GM15510 (cell line): Measurements from ENCODE around the gene PCOLCE2.

ENCODE experiments used
- POLR2A ChIP-seq: IDR thresholded peaks from 3 replicates; pipeline ENCODE4 v1.6.1; 2011; ENCODE audit warnings: borderline replicate concordance; ENCODE audit not compliant: insufficient read length; ENCODE audit errors: extremely low read depth

The PCOLCE2 gene, protein sequence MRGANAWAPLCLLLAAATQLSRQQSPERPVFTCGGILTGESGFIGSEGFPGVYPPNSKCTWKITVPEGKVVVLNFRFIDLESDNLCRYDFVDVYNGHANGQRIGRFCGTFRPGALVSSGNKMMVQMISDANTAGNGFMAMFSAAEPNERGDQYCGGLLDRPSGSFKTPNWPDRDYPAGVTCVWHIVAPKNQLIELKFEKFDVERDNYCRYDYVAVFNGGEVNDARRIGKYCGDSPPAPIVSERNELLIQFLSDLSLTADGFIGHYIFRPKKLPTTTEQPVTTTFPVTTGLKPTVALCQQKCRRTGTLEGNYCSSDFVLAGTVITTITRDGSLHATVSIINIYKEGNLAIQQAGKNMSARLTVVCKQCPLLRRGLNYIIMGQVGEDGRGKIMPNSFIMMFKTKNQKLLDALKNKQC

DNA sequence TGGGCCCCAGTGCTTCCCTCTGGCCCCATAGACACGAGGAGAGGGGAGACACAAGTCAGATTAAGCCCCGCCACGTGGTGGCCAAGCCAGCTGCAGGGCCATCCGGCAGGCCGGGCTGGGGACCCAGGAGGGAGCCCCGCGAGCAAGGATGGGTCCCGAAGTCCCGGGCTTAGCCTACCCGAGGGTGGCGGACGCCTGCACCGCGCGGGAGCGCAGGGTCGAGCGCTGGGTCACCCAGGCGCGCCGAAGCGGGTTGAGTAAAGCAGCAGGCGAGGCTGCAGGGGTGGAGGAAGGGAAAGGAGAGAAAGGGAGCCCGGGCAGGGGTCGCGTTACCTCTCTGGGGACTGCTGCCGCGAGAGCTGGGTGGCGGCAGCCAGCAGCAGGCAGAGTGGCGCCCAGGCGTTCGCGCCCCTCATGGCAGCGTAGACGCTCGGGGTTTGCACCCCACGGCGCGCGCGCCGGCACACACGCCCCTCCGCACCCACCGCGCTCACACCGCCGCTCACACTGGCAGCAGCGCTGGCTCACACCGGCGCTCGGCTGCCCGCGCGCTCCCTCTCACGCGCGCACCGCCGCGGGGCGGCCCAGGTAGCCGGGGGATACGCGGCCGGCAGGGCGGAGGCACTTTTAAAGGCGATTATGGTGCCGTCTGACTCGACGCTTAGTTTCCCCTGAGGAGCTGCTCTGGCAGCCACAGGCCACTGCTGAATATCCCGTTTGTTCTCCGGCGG is at the start of gene PCOLCE2:
Gene PCOLCE2, minus strand, starts transcription at position 603 of the 731 bp plus-strand sequence. Its CDS starts 187 bp downstream, at position 416.
- TF ChIP-seq POLR2A, result no peak

DNA sequence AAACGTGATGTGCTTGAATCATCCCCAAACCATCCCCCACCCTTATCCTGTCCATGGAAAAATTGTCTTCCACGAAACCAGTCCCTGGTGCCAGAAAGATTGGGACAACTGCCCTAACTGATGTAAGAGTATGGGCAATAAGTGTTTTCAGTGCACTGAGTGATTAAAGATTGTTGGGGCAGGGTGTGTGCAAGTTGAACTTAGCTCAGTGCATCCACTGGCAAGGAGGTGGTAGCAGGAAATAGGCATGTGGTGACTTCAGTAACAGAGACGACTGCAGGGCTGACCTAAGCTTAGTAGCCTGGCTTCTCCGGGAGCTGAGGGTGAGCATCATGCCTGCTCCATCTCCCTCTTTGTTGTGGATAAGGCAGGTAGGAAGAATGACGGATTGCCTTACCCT is 47.1 kb upstream of the PCOLCE2 start:
- no peak for TF ChIP-seq POLR2A

DNA sequence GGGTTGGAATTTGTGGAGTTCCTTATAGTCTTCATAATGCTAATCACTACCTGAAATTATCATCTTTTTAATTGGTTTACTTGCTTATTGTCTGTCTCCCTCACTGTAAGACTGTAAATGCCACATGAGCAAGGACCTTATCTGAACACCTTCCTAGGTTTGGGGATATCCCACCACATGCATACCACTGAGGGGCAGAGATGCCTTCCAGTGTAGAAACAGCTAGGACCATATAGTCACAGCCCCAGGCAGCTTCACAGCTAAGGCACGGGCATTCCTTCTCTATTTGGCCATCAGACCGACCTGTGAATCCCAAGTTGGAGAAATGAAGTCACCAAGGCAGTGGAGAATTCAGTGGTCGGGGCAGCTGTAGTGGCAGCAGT is 46.0 kb upstream of the PCOLCE2 start:
- TF ChIP-seq POLR2A, result no peak

DNA sequence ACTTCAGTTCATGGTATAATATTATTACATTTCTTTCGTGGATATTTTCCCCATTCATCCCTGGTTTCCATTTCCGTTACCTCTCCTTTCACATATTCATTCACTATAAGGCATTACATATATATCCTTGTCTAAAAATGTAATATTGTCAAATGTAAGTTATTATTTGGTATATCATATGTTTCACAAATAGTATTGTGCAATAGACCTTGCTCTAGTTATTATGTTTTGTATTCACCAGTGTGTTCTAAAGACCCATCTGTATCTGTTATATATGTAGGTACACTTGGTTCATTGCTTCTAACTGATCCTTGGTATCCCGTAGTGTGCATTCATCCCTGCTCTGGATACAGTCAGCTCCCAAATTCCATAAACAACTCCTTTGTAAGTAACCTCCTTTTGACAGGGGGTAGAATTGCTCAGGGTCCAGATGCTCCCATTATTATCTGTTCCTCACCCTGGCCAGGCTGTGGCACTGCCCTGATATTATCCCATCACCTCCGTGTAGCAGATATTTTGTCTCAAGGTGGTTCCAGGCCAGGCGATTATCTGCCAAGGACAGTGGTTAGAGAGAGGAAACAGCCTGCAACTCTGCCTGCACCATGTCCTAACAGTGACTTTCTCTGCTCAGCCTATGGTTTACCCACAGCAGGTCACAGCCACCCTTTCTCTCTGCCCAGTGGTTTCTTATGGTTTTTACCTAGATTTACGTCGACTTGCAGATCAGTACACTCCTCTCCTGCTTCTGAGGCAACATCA is 45.4 kb upstream of the PCOLCE2 start:
- TF ChIP-seq POLR2A, result no peak

DNA sequence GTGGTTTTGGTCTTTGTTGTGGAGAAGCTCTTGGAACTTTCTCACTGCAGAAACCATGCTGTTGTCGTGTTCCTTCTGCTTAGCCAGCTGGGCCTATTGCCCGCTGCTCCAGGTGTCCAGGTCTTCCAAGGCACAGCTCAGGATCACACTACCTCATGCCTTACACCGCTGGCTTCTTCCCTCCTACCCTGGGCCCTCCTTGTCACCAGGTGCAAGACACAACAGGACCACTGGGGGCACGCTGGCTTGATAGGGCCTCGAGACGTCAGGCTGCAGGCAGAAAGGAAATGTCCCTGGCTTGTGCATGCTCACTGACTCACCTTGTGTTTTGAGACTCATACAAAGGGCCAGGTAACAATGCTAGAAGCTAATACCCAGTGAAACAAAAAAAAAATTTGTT is 42.3 kb upstream of the PCOLCE2 start:
- TF ChIP-seq POLR2A, result no peak

DNA sequence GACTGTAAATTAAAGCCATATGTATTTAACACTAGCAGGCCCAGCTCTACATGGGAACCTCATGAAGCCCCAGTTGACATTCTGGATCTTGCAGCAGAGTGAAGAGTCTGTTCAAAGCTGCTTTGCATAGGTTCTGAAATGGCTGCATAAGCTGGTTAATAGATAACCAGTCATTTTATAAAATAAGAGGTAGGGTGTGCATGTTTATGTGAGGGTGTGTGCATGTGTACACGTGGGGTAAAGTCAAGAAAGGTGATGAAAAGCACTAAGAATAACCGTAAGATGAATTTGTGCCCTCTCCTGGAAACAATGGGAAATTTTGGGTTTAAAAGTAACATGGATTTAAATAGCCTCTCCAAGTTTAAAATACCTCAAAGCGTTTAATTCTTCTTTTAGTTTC is 41.6 kb upstream of the PCOLCE2 start:
- TF ChIP-seq POLR2A, result no peak

DNA sequence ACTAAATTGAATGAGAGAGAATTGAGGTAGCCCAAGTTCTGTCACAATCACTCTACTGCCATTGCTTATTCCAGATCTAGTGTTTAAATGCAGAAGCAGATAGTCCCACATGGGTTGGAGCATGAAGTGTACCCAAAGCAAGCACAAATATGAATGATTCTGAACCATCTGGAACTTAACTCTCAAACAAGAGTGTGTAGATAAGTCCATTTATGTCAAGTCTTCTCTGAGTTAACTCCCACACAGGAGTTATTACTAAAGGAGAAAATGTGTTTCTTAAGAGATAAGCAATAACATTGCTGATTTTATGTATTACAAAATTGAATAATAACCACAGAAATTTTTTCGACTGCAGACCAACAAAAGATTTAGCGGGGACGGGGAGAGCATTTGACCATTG is 41.0 kb upstream of the PCOLCE2 start:
- no peak for TF ChIP-seq POLR2A

DNA sequence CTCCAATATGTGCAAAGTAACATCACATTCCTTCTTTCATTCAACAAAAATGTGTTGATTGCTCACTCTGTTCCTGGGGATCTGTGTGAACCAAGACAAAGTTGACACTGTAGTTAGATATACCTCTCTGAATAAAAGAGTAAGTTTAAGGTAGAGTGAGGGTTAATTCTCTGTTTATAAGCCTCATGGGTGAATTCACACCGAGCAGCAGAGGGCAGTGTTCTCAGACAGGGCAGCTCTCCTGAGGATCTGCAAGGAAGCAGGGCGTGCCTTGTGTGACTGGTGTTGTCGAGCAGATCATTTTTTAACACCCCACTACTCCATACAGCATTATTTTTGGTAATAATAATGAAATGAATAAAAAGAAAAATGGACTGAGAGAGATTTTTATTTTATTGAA is 40.2 kb upstream of the PCOLCE2 start:
- TF ChIP-seq POLR2A, result no peak

DNA sequence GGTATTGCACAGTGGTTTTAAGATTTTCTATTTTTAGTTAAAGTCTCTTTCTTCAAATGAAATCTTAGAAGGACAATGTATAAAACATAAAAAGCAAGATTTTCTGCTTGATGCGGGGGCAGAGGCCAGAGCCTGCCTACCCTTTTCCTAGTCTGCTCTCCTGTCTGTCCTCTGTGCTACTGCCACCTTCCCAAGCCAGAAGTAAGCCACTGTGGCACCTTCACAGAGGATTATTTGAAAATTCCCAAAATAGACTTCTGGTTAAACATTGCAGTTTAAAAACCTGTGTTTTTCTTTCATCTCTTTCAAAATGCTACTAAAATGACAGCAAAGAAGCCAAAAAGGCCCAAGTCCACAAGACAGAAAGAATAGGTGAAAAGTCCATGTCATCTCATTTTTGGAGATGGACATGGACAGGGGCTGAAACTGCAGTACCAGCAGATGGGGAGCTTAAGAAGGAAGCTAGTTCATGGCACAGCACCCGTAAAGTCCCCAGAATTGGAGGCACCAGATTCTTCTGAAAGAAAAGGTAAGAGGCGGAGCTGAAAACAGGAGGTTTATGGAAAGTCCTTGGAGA is 37.6 kb upstream of the PCOLCE2 start:
- no peak for TF ChIP-seq POLR2A

DNA sequence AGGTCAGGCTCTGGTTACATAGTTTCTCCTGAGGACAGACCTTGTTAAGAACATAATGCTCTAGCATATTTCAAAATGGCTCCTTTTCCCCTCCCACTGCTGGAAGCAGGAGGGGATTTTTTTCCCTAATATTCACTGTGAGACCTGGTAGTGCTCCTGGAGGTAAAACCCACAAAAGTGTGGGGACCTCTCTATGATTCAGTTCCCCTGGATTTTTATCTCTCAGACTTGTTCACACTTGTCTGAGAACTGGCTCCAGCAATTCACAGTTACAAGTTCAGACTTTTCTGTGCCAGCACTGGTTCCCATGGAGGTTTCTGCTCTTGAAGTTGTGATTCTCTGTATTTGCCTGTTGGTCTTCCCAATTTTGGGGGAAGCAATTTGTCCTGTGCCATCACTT is 36.3 kb upstream of the PCOLCE2 start:
- no peak for TF ChIP-seq POLR2A

DNA sequence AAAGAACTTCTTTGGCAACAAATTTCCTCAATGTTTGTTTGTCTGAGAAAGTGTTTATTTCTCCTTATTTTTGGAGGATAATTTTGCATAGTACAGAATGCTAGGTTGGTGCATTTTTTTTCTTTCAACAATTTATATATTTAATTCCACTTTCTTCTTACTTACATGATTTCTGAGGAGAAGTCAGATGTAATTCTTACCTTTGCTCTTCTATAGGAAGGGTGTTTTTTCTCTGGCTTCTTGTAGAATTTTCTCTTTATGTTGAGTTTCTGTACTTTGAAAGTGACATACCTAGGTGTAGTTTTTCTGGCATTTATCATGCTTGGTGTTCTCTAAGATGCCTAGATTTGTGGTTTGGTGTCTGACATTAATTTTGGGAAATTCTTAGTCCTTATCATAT is 34.8 kb upstream of the PCOLCE2 start:
- TF ChIP-seq POLR2A, result no peak

DNA sequence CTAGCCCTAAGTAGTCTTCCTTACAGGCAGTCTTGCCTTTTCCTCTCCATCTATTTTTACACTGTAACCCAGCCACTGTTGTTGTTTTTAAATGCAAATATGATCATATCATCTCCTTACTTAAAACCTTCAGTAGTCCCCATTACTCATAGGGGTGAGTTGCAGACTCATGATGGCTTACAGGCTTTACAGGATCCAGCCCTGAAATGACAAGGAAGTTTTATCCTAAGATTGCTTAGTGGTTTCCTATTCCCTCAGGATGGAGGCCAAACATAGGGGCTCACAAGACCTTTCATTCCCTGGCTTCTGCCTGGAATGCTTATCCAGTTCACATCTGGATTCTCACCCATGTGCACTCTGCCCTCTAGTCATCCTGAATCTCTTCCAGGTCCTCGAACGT is 27.7 kb upstream of the PCOLCE2 start:
- no peak for TF ChIP-seq POLR2A

DNA sequence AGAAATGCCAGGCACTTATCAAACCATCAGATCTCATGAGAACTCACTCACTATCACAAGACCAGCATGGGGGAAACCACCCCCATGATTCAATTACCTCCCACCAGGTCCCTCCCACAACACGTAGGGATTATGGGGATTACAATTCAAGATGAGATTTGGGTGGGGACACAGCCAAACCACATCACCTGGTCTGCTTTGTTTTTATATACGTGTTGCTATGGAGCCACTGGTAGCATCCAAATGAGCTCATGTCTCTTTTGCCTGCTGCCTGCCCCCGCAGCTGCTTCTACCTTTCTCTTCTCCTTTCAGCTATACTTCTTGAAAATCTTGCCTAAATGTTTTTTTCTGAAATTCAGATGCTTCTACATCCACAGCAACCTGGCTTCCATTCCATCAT is 26.8 kb upstream of the PCOLCE2 start:
- no peak for TF ChIP-seq POLR2A

DNA sequence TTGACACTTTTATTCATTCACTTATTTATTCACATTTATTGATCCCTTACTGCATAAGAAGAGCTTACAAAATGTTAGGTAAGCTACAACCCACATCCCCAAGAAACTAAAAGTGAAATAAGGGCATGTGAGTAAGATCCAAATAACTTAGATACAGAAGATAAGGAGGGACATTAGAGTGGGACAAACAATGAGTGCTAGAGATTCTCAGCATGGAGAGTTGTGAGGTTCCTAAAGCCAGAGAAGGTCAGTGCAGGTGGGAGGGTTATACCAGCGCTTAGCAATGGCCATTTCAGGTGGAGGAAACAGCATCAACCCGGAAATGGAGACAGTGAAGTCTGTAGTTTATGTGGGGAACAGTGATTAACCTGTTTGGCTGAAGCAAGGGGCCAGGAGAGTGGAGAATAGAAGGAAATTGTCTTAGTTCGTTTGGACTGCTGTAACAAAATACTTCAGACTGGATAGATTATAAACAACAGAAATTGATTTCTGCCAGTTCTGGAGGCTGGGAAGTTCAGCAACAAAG is 25.5 kb upstream of the PCOLCE2 start:
- TF ChIP-seq POLR2A, result no peak

DNA sequence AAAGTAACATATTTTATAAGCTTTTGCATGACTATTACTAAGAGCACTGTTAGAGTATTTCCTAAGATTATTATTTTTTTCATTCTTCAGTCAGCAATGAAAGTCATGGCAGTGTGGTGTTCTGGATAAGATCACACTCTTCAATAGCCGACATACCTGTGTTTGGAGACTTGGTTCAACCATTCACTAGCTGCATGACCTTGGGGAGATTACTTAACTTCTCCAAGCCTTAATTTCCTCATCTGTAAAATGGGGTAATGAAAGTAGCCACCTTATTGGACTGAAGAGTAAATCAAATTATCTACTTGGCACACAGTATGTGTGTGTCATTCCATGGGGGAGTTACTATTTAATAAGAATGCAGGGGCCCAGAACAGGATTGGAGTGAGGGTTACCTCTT is 24.5 kb upstream of the PCOLCE2 start:
- TF ChIP-seq POLR2A, result no peak
